HG03139 (cell line): Measurements from ENCODE around the gene SMAD6.
A peak's percentile ranks its signal among the peaks of the same experiment; 100 is the strongest.

Source experiments
- ATAC-seq: cut with Tn5 transposase; IDR thresholded peaks from one replicate; pipeline ENCODE4 v1.9.1; 2021; ENCODE audit not compliant: unreplicated experiment

Gene SMAD6

GRCh38 chr15:66702787-66703539, 927 bp downstream of the SMAD6 start:
- ATAC-seq, result no peak

- ATAC-seq, result no peak
Observed at GRCh38 chr15:66703540-66703941, 1.5 kb downstream of the SMAD6 start.

- ATAC-seq, result no peak
Observed at GRCh38 chr15:66704019-66704802, 2.2 kb downstream of the SMAD6 start.

- no peak for ATAC-seq
Observed at GRCh38 chr15:66704803-66705153, 2.7 kb downstream of the SMAD6 start.

- no peak for ATAC-seq
Observed at GRCh38 chr15:66705277-66706146, 3.5 kb downstream of the SMAD6 start.

- no peak for ATAC-seq
Observed at GRCh38 chr15:66706225-66706732, 4.2 kb downstream of the SMAD6 start.

GRCh38 chr15:66706840-66707239, 4.8 kb downstream of the SMAD6 start:
- ATAC-seq, result no peak

- ATAC-seq, result no peak
Observed at GRCh38 chr15:66707310-66708082, 5.5 kb downstream of the SMAD6 start.

GRCh38 chr15:66708389-66708788, 6.4 kb downstream of the SMAD6 start:
- no peak for ATAC-seq

GRCh38 chr15:66709884-66710283, 7.8 kb downstream of the SMAD6 start:
- no peak for ATAC-seq

GRCh38 chr15:66711260-66711659, 9.2 kb downstream of the SMAD6 start:
- ATAC-seq, result no peak

GRCh38 chr15:66711862-66712261, 9.8 kb downstream of the SMAD6 start:
- no peak for ATAC-seq

GRCh38 chr15:66713843-66714508, 11.9 kb downstream of the SMAD6 start:
- peak; percentile 52 for ATAC-seq

- no peak for ATAC-seq
Observed at GRCh38 chr15:66714543-66714981, 12.5 kb downstream of the SMAD6 start.

GRCh38 chr15:66715181-66715624, 13.2 kb downstream of the SMAD6 start:
- no peak for ATAC-seq

GRCh38 chr15:66715720-66716655, 14.0 kb downstream of the SMAD6 start:
- ATAC-seq, result no peak

GRCh38 chr15:66716656-66717020, 14.6 kb downstream of the SMAD6 start:
- ATAC-seq, result no peak

GRCh38 chr15:66718220-66718988, 16.4 kb downstream of the SMAD6 start:
- no peak for ATAC-seq
